Measurements from ENCODE around the gene BTD. TPM values are rescaled to one million over a fixed set of nuclear protein-coding genes. Genes with fewer than 3 reads are reported as not detected.

The BTD gene
- total and polyA plus RNA-seq, 10 of the 15 experiments (the other 5 are each of a cell fraction or from before 2014, with no cell fraction given): 3.4 to 10.3 (median 5.0) TPM

DNA sequence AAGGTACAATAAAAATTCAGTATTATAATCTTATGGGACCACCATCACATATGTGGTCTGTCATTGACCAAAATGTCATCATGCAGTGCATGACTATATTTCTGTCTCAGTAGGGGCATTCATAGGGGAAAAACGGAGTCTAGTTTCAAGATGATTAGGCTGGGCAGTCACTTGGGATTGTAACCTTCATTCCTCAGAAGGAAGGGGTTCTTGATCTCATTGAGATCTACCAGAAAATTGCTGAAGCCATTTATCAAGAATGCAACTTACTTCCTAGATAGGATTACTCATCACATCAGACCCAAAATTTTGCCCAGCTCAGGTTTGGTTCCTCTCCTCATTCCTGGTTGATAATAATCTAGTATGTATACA, 37.3 kb downstream of the BTD start:
- H3K4me2 ChIP-seq (ENCODE audit: control insufficient read depth, insufficient read depth): peak overlapping the region; percentile 64
- intact Hi-C loops (cut with micrococcal nuclease; ENCODE audit: unreplicated experiment) (loop anchor here (5.0 to 10.0 kb wide), 2 partner anchors 218 to 536 kb away; partner anchors contain the start of gene GALNT15), in situ Hi-C loops (cut with MboI) (loop anchor here (5.0 kb wide), 1 partner anchor 168 kb away; no protein-coding TSS in a partner anchor)
- H3K9ac ChIP-seq (ENCODE audit: control insufficient read depth, insufficient read depth, low read length): no peak overlapping the region
- H2AFZ ChIP-seq (ENCODE audit: control insufficient read depth, low read depth, low read length): no peak overlapping the region
- no peaks in the 10 kb centered on the region for H3K27me3 ChIP-seq (replicated peaks in 1 of 2; ENCODE audit: control insufficient read depth in 2 of 2, insufficient read depth in 2 of 2, low read length in 1 of 2)
- H3K4me1 ChIP-seq (ENCODE audit: control insufficient read depth, insufficient read depth, low read length): peaks cover 32% of the 10 kb centered on the region
- WGBS (ENCODE audit: insufficient coverage, insufficient replicate concordance, low lambda C conversion rate, missing lambda C conversion rate): 0% methylated on average over 1 of the region's 1 CpG
- no peaks in the 10 kb centered on the region for H4K20me1 ChIP-seq (ENCODE audit: control insufficient read depth, insufficient read depth)
- H3K27ac ChIP-seq (ENCODE audit: control insufficient read depth, insufficient read depth): peak overlapping the region; percentile 58; the same call in 1 of the 2 replicates
- CTCF ChIA-PET: interaction anchor here (1.7 kb wide), 1 partner anchor 8 kb away, joined by 7 read pairs; no protein-coding TSS in a partner anchor
- RAD21 ChIA-PET (ENCODE audit: unreplicated experiment): interaction anchor here (0.7 to 2.5 kb wide), 8 partner anchors 8 to 254 kb away, joined by 3 to 13 read pairs (median 4); partner anchors contain the start of gene ANKRD28
- H3K9me3 ChIP-seq (replicated peaks; ENCODE audit: control insufficient read depth, insufficient read depth, low read length): peaks cover 6% of the 10 kb centered on the region; the same call in 2 of the 3 replicates
- no peaks in the 10 kb centered on the region for H3K36me3 ChIP-seq (ENCODE audit: control insufficient read depth in 2 of 2, insufficient read depth in 2 of 2, low read length in 1 of 2)
- FAIRE-seq (no peak), ATAC-seq (peak; percentile 61), DNase-seq (ENCODE audit: low read depth, low spot score) (peak; percentile 57)
- POLR2A ChIA-PET: interaction anchor here (1.0 kb wide), 1 partner anchor 18 kb away, joined by 3 read pairs; no protein-coding TSS in a partner anchor
- no peak overlapping the region for H3K4me3 ChIP-seq
- no peaks in the 10 kb centered on the region for H3K79me2 ChIP-seq (ENCODE audit: control insufficient read depth, insufficient read depth, low read length)
- BruUV-seq (replicated peaks): no TSS peak
- SMC1A ChIA-PET (ENCODE audit: uncharacterized antibody, unreplicated experiment): interaction anchor here (0.7 to 14.5 kb wide), 5 partner anchors 8 to 413 kb away, joined by 3 to 362 read pairs (median 10); partner anchors contain the start of gene ANKRD28
- TF ChIP-seq SP1 (IDR thresholded peaks at IDR 0.05; ENCODE audit: low read depth, low read length) (no peak), ZNF274 (IDR thresholded peaks at IDR 0.05; ENCODE audit: insufficient read depth, insufficient read length) (no peak), MTA2 (IDR thresholded peaks at IDR 0.05; ENCODE audit: low read depth) (peak; percentile 64; the same call in 1 of the 2 replicates), KAT2A (conservative IDR thresholded peaks at IDR 0.05; ENCODE audit: control insufficient read depth, low read depth, low read length) (no peak), ZNF24 (IDR thresholded peaks at IDR 0.05) (0 out of 2 replicates have a peak, but pooled peaks have one; percentile 24), TCF7 (IDR thresholded peaks at IDR 0.05; ENCODE audit: borderline replicate concordance) (0 out of 2 replicates have a peak, but pooled peaks have one; percentile 40), HDAC2 (IDR thresholded peaks at IDR 0.05) (no peak), POU2F2 (IDR thresholded peaks at IDR 0.05; ENCODE audit: borderline replicate concordance, low read depth, low read length) (no peak), ESRRA (IDR thresholded peaks at IDR 0.05; ENCODE audit: low read length) (no peak), ZBED1 (IDR thresholded peaks at IDR 0.05; ENCODE audit: borderline replicate concordance) (peak; percentile 63; the same call in 1 of the 2 replicates), SREBF2 (IDR thresholded peaks at IDR 0.05; ENCODE audit: low read length) (no peak), ZBTB33 (IDR thresholded peaks at IDR 0.05) (no peak), MTA3 (IDR thresholded peaks at IDR 0.05; ENCODE audit: borderline replicate concordance, low read length) (no peak), CEBPZ (IDR thresholded peaks at IDR 0.05; ENCODE audit: low read depth, low read length) (no peak), CHD2 (IDR thresholded peaks at IDR 0.05; ENCODE audit: borderline replicate concordance, low read depth, low read length) (no peak), KLF5 (IDR thresholded peaks at IDR 0.05; ENCODE audit: partially characterized antibody) (no peak)
- TF ChIP-seq, protein P1, sequence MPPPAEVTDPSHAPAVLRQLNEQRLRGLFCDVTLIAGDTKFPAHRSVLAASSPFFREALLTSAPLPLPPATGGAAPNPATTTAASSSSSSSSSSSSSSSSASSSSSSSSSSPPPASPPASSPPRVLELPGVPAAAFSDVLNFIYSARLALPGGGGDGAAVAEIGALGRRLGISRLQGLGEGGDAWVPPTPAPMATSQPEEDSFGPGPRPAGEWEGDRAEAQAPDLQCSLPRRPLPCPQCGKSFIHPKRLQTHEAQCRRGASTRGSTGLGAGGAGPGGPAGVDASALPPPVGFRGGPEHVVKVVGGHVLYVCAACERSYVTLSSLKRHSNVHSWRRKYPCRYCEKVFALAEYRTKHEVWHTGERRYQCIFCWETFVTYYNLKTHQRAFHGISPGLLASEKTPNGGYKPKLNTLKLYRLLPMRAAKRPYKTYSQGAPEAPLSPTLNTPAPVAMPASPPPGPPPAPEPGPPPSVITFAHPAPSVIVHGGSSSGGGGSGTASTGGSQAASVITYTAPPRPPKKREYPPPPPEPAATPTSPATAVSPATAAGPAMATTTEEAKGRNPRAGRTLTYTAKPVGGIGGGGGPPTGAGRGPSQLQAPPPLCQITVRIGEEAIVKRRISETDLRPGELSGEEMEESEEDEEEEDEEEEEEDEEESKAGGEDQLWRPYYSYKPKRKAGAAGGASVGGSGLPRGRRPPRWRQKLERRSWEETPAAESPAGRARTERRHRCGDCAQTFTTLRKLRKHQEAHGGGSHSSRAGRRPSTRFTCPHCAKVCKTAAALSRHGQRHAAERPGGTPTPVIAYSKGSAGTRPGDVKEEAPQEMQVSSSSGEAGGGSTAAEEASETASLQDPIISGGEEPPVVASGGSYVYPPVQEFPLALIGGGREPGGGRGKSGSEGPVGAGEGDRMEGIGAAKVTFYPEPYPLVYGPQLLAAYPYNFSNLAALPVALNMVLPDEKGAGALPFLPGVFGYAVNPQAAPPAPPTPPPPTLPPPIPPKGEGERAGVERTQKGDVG (CRISPR knock-in tag; IDR thresholded peaks at IDR 0.05): no peak
